Skeletal muscle satellite cell (primary cell): ENCODE measurements around the gene ATP7A. TPM values are rescaled to one million over a fixed set of nuclear protein-coding genes. Genes with fewer than 3 reads are reported as not detected.
"Not testable (repeated sequence)": the region's sequence is repeated elsewhere in the genome, so short reads cannot be mapped to it uniquely, and the experiment has no call there.

Experiments used
- H3K27me3 ChIP-seq: 2 replicates; pipeline ENCODE4 v1.7.0; 2013; ENCODE audit warnings: low read length; ENCODE audit not compliant: control insufficient read depth, insufficient read depth
- H3K36me3 ChIP-seq: 2 replicates; pipeline ENCODE4 v1.7.0; 2013; ENCODE audit warnings: mild to moderate bottlenecking, control low read depth, low read length; ENCODE audit not compliant: insufficient read depth
- H3K4me1 ChIP-seq: 2 replicates; pipeline ENCODE4 v1.7.0; 2013; ENCODE audit warnings: low read length; ENCODE audit not compliant: control insufficient read depth, insufficient read depth
- H3K4me2 ChIP-seq: 2 replicates; pipeline ENCODE4 v1.7.0; 2013; ENCODE audit warnings: mild to moderate bottlenecking, low read length
- H3K4me3 ChIP-seq: 2 replicates; pipeline ENCODE4 v1.7.0; 2013; ENCODE audit warnings: low read length
- H3K9ac ChIP-seq: 2 replicates; pipeline ENCODE4 v1.7.0; 2013; ENCODE audit warnings: mild to moderate bottlenecking, low read depth, low read length, moderate library complexity
- H3K9me3 ChIP-seq: replicated peaks from 2 replicates; pipeline ENCODE4 v1.7.0; 2013; ENCODE audit warnings: mild to moderate bottlenecking, control low read depth, low read length
- total RNA-seq: library from RNA; depleted of rRNA; stranded (reverse); fragments of >200 nt; gene quantifications from 2 replicates; pipeline ENCODE4 v1.2.3, GENCODE V29; 2012; rRNA removed

The ATP7A gene
- total RNA-seq: 7.0 and 8.4 TPM in 2 replicates

GRCh38 chrX:77910108-77910840 lies at the start of gene ATP7A:
Gene ATP7A (plus strand): TSS chrX:77910693. CDS start chrX:77971642, 60,949 bp downstream.
- Histone ChIP-seq H3K27me3 (no peaks in the 10 kb centered on the region), H3K4me2 (peak within 1 kb of the TSS; percentile 83), H3K9ac (peak within 1 kb of the TSS; percentile 89), H3K4me3 (peak within 1 kb of the TSS; percentile 87), H3K9me3 (no peaks in the 10 kb centered on the region), H3K36me3 (no peaks in the 10 kb centered on the region), H3K4me1 (no peaks in the 10 kb centered on the region)

GRCh38 chrX:77875372-77875771 lies 35.1 kb upstream of the ATP7A start:
- Histone ChIP-seq H3K36me3 (no peaks in the 10 kb centered on the region), H3K4me1 (no peaks in the 10 kb centered on the region), H3K9ac (no peak overlapping the region), H3K27me3 (no peaks in the 10 kb centered on the region), H3K4me2 (no peak overlapping the region), H3K4me3 (no peak overlapping the region), H3K9me3 (no peaks in the 10 kb centered on the region)

- H3K4me2 ChIP-seq, H3K27me3 ChIP-seq, H3K9ac ChIP-seq, H3K9me3 ChIP-seq, H3K4me3 ChIP-seq, H3K4me1 ChIP-seq, H3K36me3 ChIP-seq: not testable (repeated sequence)
These were observed 29.1 kb upstream of the ATP7A start for GRCh38 chrX:77881418-77881817.

GRCh38 chrX:77892887-77893286 lies 17.6 kb upstream of the ATP7A start:
- H3K4me1 ChIP-seq: peaks cover 3% of the 10 kb centered on the region
- no peaks in the 10 kb centered on the region for H3K36me3 ChIP-seq
- no peaks in the 10 kb centered on the region for H3K9me3 ChIP-seq
- H3K4me2 ChIP-seq: peak overlapping the region; percentile 76
- no peak overlapping the region for H3K9ac ChIP-seq
- H3K4me3 ChIP-seq: no peak overlapping the region
- H3K27me3 ChIP-seq: no peaks in the 10 kb centered on the region

DNA sequence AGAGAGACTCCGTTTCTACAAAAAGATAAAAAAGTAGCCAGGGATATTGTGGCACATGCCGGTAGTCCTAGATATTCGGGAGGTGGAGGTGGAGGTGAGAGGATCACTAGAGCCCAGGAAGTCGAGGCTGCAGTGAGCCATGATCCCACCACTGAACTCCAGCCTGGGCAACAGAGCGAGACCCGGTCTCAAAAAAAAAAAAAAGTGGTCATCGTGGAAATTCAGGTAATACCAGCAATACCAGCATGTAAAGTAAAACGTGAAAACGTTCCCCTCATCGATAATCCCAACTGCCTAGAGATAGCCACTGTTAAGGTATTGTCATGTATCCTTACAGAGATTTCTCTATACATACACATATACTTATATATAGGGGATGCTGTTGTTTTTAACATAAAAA lies 16.8 kb upstream of the ATP7A start:
- Histone ChIP-seq H3K4me1 (peaks cover 3% of the 10 kb centered on the region), H3K9ac (peak overlapping the region; percentile 91), H3K27me3 (no peaks in the 10 kb centered on the region), H3K9me3 (no peaks in the 10 kb centered on the region), H3K36me3 (no peaks in the 10 kb centered on the region), H3K4me3 (peak overlapping the region; percentile 92), H3K4me2 (peak overlapping the region; percentile 76)

- H3K4me1 ChIP-seq: peaks cover 3% of the 10 kb centered on the region
- no peaks in the 10 kb centered on the region for H3K27me3 ChIP-seq
- peak within 1 kb of the TSS; percentile 76 for H3K4me2 ChIP-seq
- H3K9ac ChIP-seq: peak within 1 kb of the TSS; percentile 91
- no peaks in the 10 kb centered on the region for H3K36me3 ChIP-seq
- H3K9me3 ChIP-seq: no peaks in the 10 kb centered on the region
- H3K4me3 ChIP-seq: peak within 1 kb of the TSS; percentile 92
These were observed 15.3 kb upstream of the ATP7A start, which contains the start of gene MAGT1 for GRCh38 chrX:77894921-77895886. Gene MAGT1 (minus strand): TSS chrX:77895435. CDS start chrX:77895410, 25 bp downstream.

- Histone ChIP-seq H3K4me2 (peak within 1 kb of the TSS; percentile 66), H3K4me1 (no peaks in the 10 kb centered on the region), H3K9me3 (no peaks in the 10 kb centered on the region), H3K4me3 (peak within 1 kb of the TSS; percentile 71), H3K36me3 (peaks cover 3% of the 10 kb centered on the region), H3K27me3 (no peaks in the 10 kb centered on the region), H3K9ac (peak within 1 kb of the TSS; percentile 83)
These were observed 11.2 kb upstream of the ATP7A start, which contains the start of gene COX7B for GRCh38 chrX:77899081-77899828. Gene COX7B (plus strand): TSS chrX:77899468. CDS start chrX:77899554, 86 bp downstream.

DNA sequence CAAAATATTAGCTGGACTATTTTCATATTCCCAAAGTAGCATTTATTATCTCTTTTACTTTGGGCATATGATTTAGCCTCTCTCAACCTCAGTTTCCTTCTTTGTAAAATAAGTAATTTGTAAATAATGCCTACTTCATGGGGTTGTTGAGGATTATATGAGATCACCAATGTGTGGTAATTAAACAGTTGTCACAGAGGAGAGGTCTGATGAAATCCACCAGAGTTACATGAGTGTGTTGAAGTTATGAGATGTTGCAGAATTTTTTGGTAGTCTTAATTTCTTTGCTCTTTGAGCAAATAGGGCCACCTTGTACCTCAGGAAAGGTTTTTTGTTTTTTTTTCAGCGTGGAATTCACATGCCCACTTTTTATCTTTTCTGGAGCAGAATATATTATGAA lies 9.8 kb upstream of the ATP7A start:
- H3K36me3 ChIP-seq: peaks cover 6% of the 10 kb centered on the region
- peak overlapping the region; percentile 83 for H3K9ac ChIP-seq
- no peaks in the 10 kb centered on the region for H3K4me1 ChIP-seq
- H3K27me3 ChIP-seq: no peaks in the 10 kb centered on the region
- no peaks in the 10 kb centered on the region for H3K9me3 ChIP-seq
- peak overlapping the region; percentile 65 for H3K4me2 ChIP-seq
- H3K4me3 ChIP-seq: peak overlapping the region; percentile 71

DNA sequence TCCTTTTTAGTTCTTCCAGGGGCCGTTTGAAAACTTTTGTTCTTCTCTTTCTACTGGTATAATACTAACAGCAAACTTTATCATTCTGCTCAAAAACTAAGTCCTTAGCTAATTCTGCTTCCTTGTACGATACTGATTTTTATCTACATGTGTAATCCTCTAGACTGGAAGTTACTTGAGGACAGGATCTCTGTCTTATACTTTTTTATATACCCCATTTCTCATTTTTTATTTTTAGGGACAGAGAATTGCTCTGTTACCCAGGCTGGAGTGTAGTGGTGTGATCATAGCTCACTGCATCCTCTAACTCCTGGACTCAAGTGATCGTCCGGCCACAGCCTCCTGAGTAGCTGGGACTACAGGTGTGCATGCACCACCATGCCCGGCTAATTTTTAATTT lies 9.0 kb upstream of the ATP7A start:
- no peaks in the 10 kb centered on the region for H3K9me3 ChIP-seq
- no peaks in the 10 kb centered on the region for H3K27me3 ChIP-seq
- H3K36me3 ChIP-seq: peaks cover 6% of the 10 kb centered on the region
- H3K9ac ChIP-seq: no peak overlapping the region
- H3K4me2 ChIP-seq: peak overlapping the region; percentile 65
- H3K4me1 ChIP-seq: no peaks in the 10 kb centered on the region
- H3K4me3 ChIP-seq: no peak overlapping the region

- Histone ChIP-seq H3K4me2 (no peak overlapping the region), H3K9ac (no peak overlapping the region), H3K9me3 (no peaks in the 10 kb centered on the region), H3K27me3 (no peaks in the 10 kb centered on the region), H3K36me3 (no peaks in the 10 kb centered on the region), H3K4me3 (no peak overlapping the region), H3K4me1 (no peaks in the 10 kb centered on the region)
These were observed 6.9 kb downstream of the ATP7A start for GRCh38 chrX:77917294-77917933.
